Measurements from ENCODE around the gene TUBA8. TPM values are rescaled to one million over a fixed set of nuclear protein-coding genes. Genes with fewer than 3 reads are reported as not detected.
"Not testable (repeated sequence)": the region's sequence is repeated elsewhere in the genome, so short reads cannot be mapped to it uniquely, and the experiment has no call there.

The TUBA8 gene
- polyA plus RNA-seq, 1 donor (not counting 4 experiments of a cell fraction or from before 2014, with no cell fraction given) = 0.35 TPM

GRCh38 chr22:18106550-18107341 lies 3.9 kb upstream of the TUBA8 start:
- DNase-seq (ENCODE audit: low read depth, low spot score); H4K20me1 ChIP-seq (ENCODE audit: control insufficient read depth, extremely low read depth, insufficient read depth, low read length); H3K9ac ChIP-seq (ENCODE audit: control insufficient read depth, extremely low read depth, insufficient read depth, low read length); H3K4me3 ChIP-seq (ENCODE audit: control insufficient read depth in 2 of 3, extremely low read depth in 1 of 3, insufficient read depth in 2 of 3, low read depth in 1 of 3, low read length in 3 of 3); H3K9me3 ChIP-seq (ENCODE audit: control insufficient read depth, low read depth, low read length); H3K27ac ChIP-seq (ENCODE audit: control insufficient read depth, insufficient read depth, low read length); dilution Hi-C loops (cut with MboI; ENCODE audit: extremely low pct_ligation_motif_present, low sequenced_read_pairs); H3K36me3 ChIP-seq (ENCODE audit: control insufficient read depth in 2 of 2, extremely low read depth in 1 of 2, insufficient read depth in 2 of 2, low read length in 2 of 2); H3K9me1 ChIP-seq (ENCODE audit: control insufficient read depth, extremely low read depth, insufficient read depth, low read length); H2AFZ ChIP-seq (ENCODE audit: control insufficient read depth, low read length); FAIRE-seq; H3K79me2 ChIP-seq (ENCODE audit: control insufficient read depth, insufficient read depth, low read length); H3K4me1 ChIP-seq (ENCODE audit: control insufficient read depth, extremely low read depth, insufficient read depth, low read length); H3K4me2 ChIP-seq (ENCODE audit: control insufficient read depth, extremely low read depth, insufficient read depth, low read depth, low read length): not testable (repeated sequence)
- peaks cover 22% of the 10 kb centered on the region for H3K27me3 ChIP-seq (ENCODE audit: control insufficient read depth, extremely low read depth, insufficient read depth, low read length)

DNA sequence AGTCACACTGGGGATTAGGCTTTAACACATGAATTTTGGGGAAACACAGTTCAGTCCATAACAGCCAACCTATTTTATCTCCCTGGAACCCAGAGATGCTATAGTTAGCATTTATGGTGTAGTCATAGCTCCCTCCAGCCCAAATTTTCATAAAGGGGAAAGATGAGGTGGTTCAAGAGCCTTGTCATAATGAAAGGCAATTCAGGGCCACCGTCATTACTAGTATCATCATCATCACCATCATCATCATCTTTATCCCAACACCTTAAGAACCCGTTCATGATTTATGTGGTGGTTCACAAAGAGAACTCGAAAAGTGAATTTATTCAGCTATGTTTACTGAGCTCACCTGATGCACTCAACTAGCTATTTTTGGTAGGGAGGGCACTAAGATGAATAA lies 2.4 kb upstream of the TUBA8 start:
- no peak for FAIRE-seq
- dilution Hi-C loops (cut with MboI; ENCODE audit: extremely low pct_ligation_motif_present, low sequenced_read_pairs) = no loop called here

DNA sequence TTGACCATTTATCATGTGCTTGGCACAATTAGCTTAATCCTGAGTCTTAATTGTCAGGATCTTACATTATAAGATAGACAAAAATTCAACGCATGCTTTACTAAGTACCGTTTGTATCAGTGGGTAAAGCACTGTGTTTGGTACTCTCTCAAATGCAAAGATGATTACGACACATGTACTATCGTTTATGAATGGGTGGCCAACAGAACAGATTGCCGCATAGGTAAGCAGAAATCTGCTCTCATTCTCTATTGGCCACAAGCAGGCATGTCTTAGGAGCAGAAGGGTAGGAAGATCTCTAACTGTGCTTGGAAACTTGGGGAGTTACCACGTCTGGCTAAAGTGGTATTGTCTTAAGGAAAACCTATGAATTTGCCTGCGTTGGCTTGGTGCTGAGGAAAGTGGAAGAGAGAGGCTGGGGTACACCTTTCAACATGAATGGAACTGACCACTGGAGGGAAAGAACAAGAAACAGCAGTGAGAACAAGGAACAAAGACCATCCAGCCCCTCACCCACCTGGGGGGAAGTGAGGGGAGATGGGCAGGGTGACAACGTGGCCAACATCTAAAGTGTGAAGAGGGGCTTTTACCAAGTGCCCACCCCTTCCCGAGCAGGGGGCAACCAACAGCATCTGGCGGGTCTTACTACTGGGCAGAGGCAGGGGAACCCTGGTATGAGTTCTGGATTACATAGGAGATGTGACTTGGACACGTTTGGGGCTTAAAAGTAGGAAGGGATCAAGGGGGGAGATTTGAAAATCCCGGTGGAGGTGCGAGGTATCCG lies 1.0 kb upstream of the TUBA8 start:
- peak overlapping the region; percentile 59 for H3K4me2 ChIP-seq (ENCODE audit: control insufficient read depth, extremely low read depth, insufficient read depth, low read depth, low read length)
- FAIRE-seq = no peak
- peaks cover 2% of the 10 kb centered on the region for H4K20me1 ChIP-seq (ENCODE audit: control insufficient read depth, extremely low read depth, insufficient read depth, low read length)
- no peaks in the 10 kb centered on the region for H3K9me1 ChIP-seq (ENCODE audit: control insufficient read depth, extremely low read depth, insufficient read depth, low read length)
- peaks cover 5% of the 10 kb centered on the region for H3K4me1 ChIP-seq (ENCODE audit: control insufficient read depth, extremely low read depth, insufficient read depth, low read length)
- no peaks in the 10 kb centered on the region for H3K79me2 ChIP-seq (ENCODE audit: control insufficient read depth, insufficient read depth, low read length)
- H3K9me3 ChIP-seq (ENCODE audit: control insufficient read depth, low read depth, low read length) = no peaks in the 10 kb centered on the region
- no peak overlapping the region for H3K27ac ChIP-seq (ENCODE audit: control insufficient read depth, insufficient read depth, low read length)
- no peak overlapping the region for H2AFZ ChIP-seq (ENCODE audit: control insufficient read depth, low read length)
- dilution Hi-C loops (cut with MboI; ENCODE audit: extremely low pct_ligation_motif_present, low sequenced_read_pairs) = no loop called here
- DNase-seq (ENCODE audit: low read depth, low spot score) = no peak
- H3K4me3 ChIP-seq (ENCODE audit: control insufficient read depth in 2 of 3, extremely low read depth in 1 of 3, insufficient read depth in 2 of 3, low read depth in 1 of 3, low read length in 3 of 3) = peak overlapping the region in 1 of 3 experiments; percentile 44
- no peak overlapping the region for H3K9ac ChIP-seq (ENCODE audit: control insufficient read depth, extremely low read depth, insufficient read depth, low read length)
- H3K27me3 ChIP-seq (ENCODE audit: control insufficient read depth, extremely low read depth, insufficient read depth, low read length) = peaks cover 28% of the 10 kb centered on the region
- no peaks in the 10 kb centered on the region for H3K36me3 ChIP-seq (ENCODE audit: control insufficient read depth in 2 of 2, extremely low read depth in 1 of 2, insufficient read depth in 2 of 2, low read length in 2 of 2)
- TF ChIP-seq EZH2 (IDR thresholded peaks at IDR 0.05; ENCODE audit: low read length) = no peak
- no peak for TF ChIP-seq CTCF (optimal IDR thresholded peaks at IDR 0.05 in 1 of 3, IDR thresholded peaks at IDR 0.05 in 1 of 3, conservative IDR thresholded peaks at IDR 0.05 in 1 of 3; ENCODE audit: extremely low read depth in 1 of 3, insufficient read depth in 2 of 3, low read length in 3 of 3)

More for the DNA sequence above, 2.4 kb upstream of the TUBA8 start:
- Histone ChIP-seq H3K4me2 (ENCODE audit: control insufficient read depth, extremely low read depth, insufficient read depth, low read depth, low read length) (no peak overlapping the region), H2AFZ (ENCODE audit: control insufficient read depth, low read length) (no peak overlapping the region), H4K20me1 (ENCODE audit: control insufficient read depth, extremely low read depth, insufficient read depth, low read length) (peaks cover 2% of the 10 kb centered on the region), H3K4me1 (ENCODE audit: control insufficient read depth, extremely low read depth, insufficient read depth, low read length) (peaks cover 5% of the 10 kb centered on the region), H3K9me3 (ENCODE audit: control insufficient read depth, low read depth, low read length) (no peaks in the 10 kb centered on the region), H3K9me1 (ENCODE audit: control insufficient read depth, extremely low read depth, insufficient read depth, low read length) (no peaks in the 10 kb centered on the region), H3K4me3 (ENCODE audit: control insufficient read depth in 2 of 3, extremely low read depth in 1 of 3, insufficient read depth in 2 of 3, low read depth in 1 of 3, low read length in 3 of 3) (no peak overlapping the region), H3K27ac (ENCODE audit: control insufficient read depth, insufficient read depth, low read length) (no peak overlapping the region), H3K36me3 (ENCODE audit: control insufficient read depth in 2 of 2, extremely low read depth in 1 of 2, insufficient read depth in 2 of 2, low read length in 2 of 2) (no peaks in the 10 kb centered on the region), H3K9ac (ENCODE audit: control insufficient read depth, extremely low read depth, insufficient read depth, low read length) (no peak overlapping the region), H3K79me2 (ENCODE audit: control insufficient read depth, insufficient read depth, low read length) (no peaks in the 10 kb centered on the region), H3K27me3 (ENCODE audit: control insufficient read depth, extremely low read depth, insufficient read depth, low read length) (peaks cover 28% of the 10 kb centered on the region)
- DNase-seq (ENCODE audit: low read depth, low spot score) = no peak
- no peak for TF ChIP-seq EZH2 (IDR thresholded peaks at IDR 0.05; ENCODE audit: low read length)
